Measurements from ENCODE around the gene ARMC7.

Gene ARMC7

GRCh38 chr17:75113798-75114551, 4.2 kb downstream of the ARMC7 start:
- TF ChIP-seq CTCF (IDR thresholded peaks at IDR 0.05), result peak; percentile 96
- H3K4me2 ChIP-seq (ENCODE audit: low read length), result peak overlapping the region; percentile 87
- H3K4me3 ChIP-seq (ENCODE audit: low read depth, low read length), result peak overlapping the region; percentile 44
- no peaks in the 10 kb centered on the region for H3K27me3 ChIP-seq (ENCODE audit: control insufficient read depth, insufficient read depth, low read length)
- H3K79me2 ChIP-seq, result peaks cover 8% of the 10 kb centered on the region
- no peak overlapping the region for H3K9ac ChIP-seq
- no peaks in the 10 kb centered on the region for H3K36me3 ChIP-seq (ENCODE audit: control insufficient read depth, insufficient read depth, low read length)
- no peaks in the 10 kb centered on the region for H3K9me3 ChIP-seq (ENCODE audit: control insufficient read depth, low read length)
- H3K4me1 ChIP-seq, result peaks cover 8% of the 10 kb centered on the region
- H2AFZ ChIP-seq, result peak overlapping the region; percentile 73
- no peak overlapping the region for H3K27ac ChIP-seq

GRCh38 chr17:75114552-75115314, 5.0 kb downstream of the ARMC7 start:
- Histone ChIP-seq H3K9me3 (ENCODE audit: control insufficient read depth, low read length) (no peaks in the 10 kb centered on the region), H3K4me3 (ENCODE audit: low read depth, low read length) (peak overlapping the region; percentile 44)

GRCh38 chr17:75115555-75115954, 5.8 kb downstream of the ARMC7 start:
- H3K9me3 ChIP-seq (ENCODE audit: control insufficient read depth, low read length), result no peaks in the 10 kb centered on the region
- H2AFZ ChIP-seq, result no peak overlapping the region
- H3K4me3 ChIP-seq (ENCODE audit: low read depth, low read length), result no peak overlapping the region
- peaks cover 13% of the 10 kb centered on the region for H3K79me2 ChIP-seq
- no peak for TF ChIP-seq CTCF (IDR thresholded peaks at IDR 0.05)
- H3K4me2 ChIP-seq (ENCODE audit: low read length), result no peak overlapping the region
- H3K27me3 ChIP-seq (ENCODE audit: control insufficient read depth, insufficient read depth, low read length), result no peaks in the 10 kb centered on the region
- peaks cover 3% of the 10 kb centered on the region for H3K4me1 ChIP-seq
- H3K27ac ChIP-seq, result no peak overlapping the region
- H3K9ac ChIP-seq, result no peak overlapping the region
- H3K36me3 ChIP-seq (ENCODE audit: control insufficient read depth, insufficient read depth, low read length), result no peaks in the 10 kb centered on the region

More at GRCh38 chr17:75114552-75115314, 5.0 kb downstream of the ARMC7 start:
- no peaks in the 10 kb centered on the region for H3K36me3 ChIP-seq (ENCODE audit: control insufficient read depth, insufficient read depth, low read length)
- TF ChIP-seq CTCF (IDR thresholded peaks at IDR 0.05), result no peak
- H2AFZ ChIP-seq, result peak overlapping the region; percentile 73
- no peaks in the 10 kb centered on the region for H3K27me3 ChIP-seq (ENCODE audit: control insufficient read depth, insufficient read depth, low read length)
- H3K27ac ChIP-seq, result no peak overlapping the region
- peaks cover 11% of the 10 kb centered on the region for H3K79me2 ChIP-seq
- H3K4me1 ChIP-seq, result peaks cover 3% of the 10 kb centered on the region
- H3K9ac ChIP-seq, result no peak overlapping the region
- H3K4me2 ChIP-seq (ENCODE audit: low read length), result peak overlapping the region; percentile 87

GRCh38 chr17:75116737-75117136, 7.0 kb downstream of the ARMC7 start:
- no peaks in the 10 kb centered on the region for H3K9me3 ChIP-seq (ENCODE audit: control insufficient read depth, low read length)
- TF ChIP-seq CTCF (IDR thresholded peaks at IDR 0.05), result no peak
- no peak overlapping the region for H2AFZ ChIP-seq
- H3K9ac ChIP-seq, result no peak overlapping the region
- H3K4me2 ChIP-seq (ENCODE audit: low read length), result no peak overlapping the region
- H3K27me3 ChIP-seq (ENCODE audit: control insufficient read depth, insufficient read depth, low read length), result no peaks in the 10 kb centered on the region
- H3K27ac ChIP-seq, result no peak overlapping the region
- no peak overlapping the region for H3K4me3 ChIP-seq (ENCODE audit: low read depth, low read length)
- peaks cover 13% of the 10 kb centered on the region for H3K79me2 ChIP-seq
- no peaks in the 10 kb centered on the region for H3K4me1 ChIP-seq
- H3K36me3 ChIP-seq (ENCODE audit: control insufficient read depth, insufficient read depth, low read length), result no peaks in the 10 kb centered on the region
